HepG2 (cell line): ENCODE data around the gene CLDN9. TPM values are rescaled to one million over a fixed set of nuclear protein-coding genes. Genes with fewer than 3 reads are reported as not detected.

Experiments
- ATRX ChIP-seq: sonication (generic); formaldehyde crosslinking; IDR thresholded peaks from 2 replicates; pipeline ENCODE4 v1.4.0; 2020; ENCODE audit warnings: missing genetic modification reagents, borderline replicate concordance
- ERF ChIP-seq: IDR thresholded peaks from 2 replicates; pipeline ENCODE4 v1.6.1; 2018; ENCODE audit warnings: missing biosample characterization, missing genetic modification reagents
- FOSL2 ChIP-seq: sonication (generic); formaldehyde crosslinking; IDR thresholded peaks from 2 replicates; pipeline ENCODE4 v1.4.0; 2020; ENCODE audit warnings: missing genetic modification reagents
- JARID2 ChIP-seq: sonication (generic); formaldehyde crosslinking; IDR thresholded peaks from 2 replicates; pipeline ENCODE4 v1.8.1; 2023; ENCODE audit warnings: missing genetic modification reagents, inconsistent platforms; ENCODE audit not compliant: insufficient replicate concordance
- KLF12 ChIP-seq: sonication (generic); formaldehyde crosslinking; IDR thresholded peaks from 2 replicates; pipeline ENCODE4 v1.4.0; 2020; ENCODE audit warnings: missing genetic modification reagents, borderline replicate concordance
- MAFG ChIP-seq: sonication (generic); formaldehyde crosslinking; IDR thresholded peaks from 2 replicates; pipeline ENCODE4 v1.5.1; 2020; ENCODE audit warnings: mild to moderate bottlenecking, missing genetic modification reagents
- MED1 ChIP-seq: sonication (generic); formaldehyde crosslinking; IDR thresholded peaks from 2 replicates; pipeline ENCODE4 v1.4.0; 2020; ENCODE audit warnings: missing genetic modification reagents
- MIER3 ChIP-seq: IDR thresholded peaks from 2 replicates; pipeline ENCODE4 v1.6.1; 2016; ENCODE audit warnings: missing compliant biosample characterization, borderline replicate concordance
- MTA1 ChIP-seq: sonication (generic); formaldehyde crosslinking; IDR thresholded peaks from 2 replicates; pipeline ENCODE4 v1.4.0; 2020; ENCODE audit warnings: missing genetic modification reagents, mild to moderate bottlenecking, borderline replicate concordance
- MYPOP ChIP-seq: sonication (generic); formaldehyde crosslinking; IDR thresholded peaks from 2 replicates; pipeline ENCODE4 v1.8.1; 2023; ENCODE audit warnings: mild to moderate bottlenecking, moderate library complexity, missing genetic modification reagents
- REPIN1 ChIP-seq: sonication (generic); formaldehyde crosslinking; IDR thresholded peaks from 2 replicates; pipeline ENCODE4 v1.8.0; 2022; ENCODE audit warnings: missing genetic modification reagents, low read depth, mild to moderate bottlenecking, borderline replicate concordance
- RFXANK ChIP-seq: IDR thresholded peaks from 2 replicates; pipeline ENCODE4 v1.6.1; 2016
- RORA ChIP-seq: sonication (generic); formaldehyde crosslinking; IDR thresholded peaks from 2 replicates; pipeline ENCODE4 v1.5.0; 2020; ENCODE audit warnings: mild to moderate bottlenecking, missing genetic modification reagents, moderate library complexity
- SMC3 ChIP-seq: IDR thresholded peaks from 2 replicates; pipeline ENCODE4 v1.6.1; 2011; ENCODE audit warnings: low read length, improper control_type of control experiment
- SOX13 ChIP-seq, 3 experiments: fragments of 450-650 bp in 1 of 3; sonication (generic) in 1 of 3; formaldehyde crosslinking in 1 of 3; IDR thresholded peaks in 2 of 3; conservative IDR thresholded peaks in 1 of 3; 2 replicates each; pipeline versions ENCODE4 v1.5.0 to v1.6.1; 2016 to 2020; ENCODE audit warnings: antibody characterized with exemption in 1 of 3, mild to moderate bottlenecking in 1 of 3, missing compliant biosample characterization in 1 of 3, missing genetic modification reagents in 1 of 3, moderate library complexity in 1 of 3
- TBX2 ChIP-seq: sonication (generic); formaldehyde crosslinking; IDR thresholded peaks from 2 replicates; pipeline ENCODE4 v1.5.0; 2020; ENCODE audit warnings: missing genetic modification reagents, mild to moderate bottlenecking, borderline replicate concordance
- YY1 ChIP-seq: IDR thresholded peaks from 2 replicates; pipeline ENCODE4 v1.6.1; 2011; ENCODE audit warnings: low read length, low read depth, moderate library complexity, mild to moderate bottlenecking; ENCODE audit not compliant: insufficient read depth, insufficient replicate concordance
- ZBTB21 ChIP-seq: sonication (generic); formaldehyde crosslinking; IDR thresholded peaks from 2 replicates; pipeline ENCODE4 v1.4.0; 2020; ENCODE audit warnings: missing genetic modification reagents
- ZMAT3 ChIP-seq: sonication (generic); formaldehyde crosslinking; conservative IDR thresholded peaks from 2 replicates; pipeline ENCODE4 v1.7.0; 2021; ENCODE audit warnings: missing genetic modification reagents
- ZNF205 ChIP-seq: IDR thresholded peaks from 2 replicates; pipeline ENCODE4 v1.6.1; 2018; ENCODE audit warnings: missing biosample characterization, missing genetic modification reagents
- ZNF558 ChIP-seq: sonication (generic); formaldehyde crosslinking; IDR thresholded peaks from 2 replicates; pipeline ENCODE4 v1.9.0; 2022; ENCODE audit warnings: mild to moderate bottlenecking, missing genetic modification reagents, borderline replicate concordance
- ZNF724P ChIP-seq: sonication (generic); formaldehyde crosslinking; IDR thresholded peaks from 2 replicates; pipeline ENCODE4 v1.8.0; 2022; ENCODE audit warnings: missing genetic modification reagents, borderline replicate concordance
- ZNF766 ChIP-seq: sonication (generic); formaldehyde crosslinking; IDR thresholded peaks from 2 replicates; pipeline ENCODE4 v1.5.0; 2020; ENCODE audit warnings: missing genetic modification reagents, borderline replicate concordance
- ZNF770 ChIP-seq: sonication (generic); formaldehyde crosslinking; IDR thresholded peaks from 2 replicates; pipeline ENCODE4 v1.5.0; 2020; ENCODE audit warnings: mild to moderate bottlenecking, missing genetic modification reagents
- polyA plus RNA-seq, 8 experiments: library from polyadenylated mRNA; depleted of rRNA in 3 of 8; stranded (reverse) in 7 of 8; unstranded in 1 of 8; fragments of >200 nt; fragmentation: Illumina TruSeq in 4 of 8; extraction: Trizol in 4 of 8; gene quantifications; 2 replicates each; pipeline versions ENCODE4 v1.2.1 to v1.2.3, GENCODE V29; 2011 to 2016; ENCODE audit warnings: low read depth in 4 of 8, missing spikeins in 1 of 8, mixed read lengths in 1 of 8; ENCODE audit not compliant: insufficient read depth in 1 of 8
- total RNA-seq, 5 experiments: library from RNA; depleted of rRNA; stranded (reverse); fragments of >200 nt; fragmentation: Illumina TruSeq; extraction: Trizol; gene quantifications; 2 replicates each; pipeline ENCODE4 v1.2.3, GENCODE V29; 2016; ENCODE audit warnings: low read depth in 1 of 5
- TF ChIP-seq, protein P1 (sequence below): IDR thresholded peaks from 2 replicates; pipeline ENCODE4 v1.6.1; 2016
- TF ChIP-seq, protein P2 (sequence below): sonication (generic); formaldehyde crosslinking; IDR thresholded peaks from 2 replicates; pipeline ENCODE4 v1.5.0; 2020; ENCODE audit warnings: missing genetic modification reagents

Gene CLDN9
- total and polyA plus RNA-seq, 2 of the 13 experiments (the other 11 are each of a cell fraction or from before 2014, with no cell fraction given): 0.15 to 0.26 TPM

GRCh38 chr16:3003582-3004270 is 9.0 kb upstream of the CLDN9 start (continued):
- TF ChIP-seq YY1: peak; percentile 81
- peak; percentile 34; the same call in 1 of the 2 replicates for TF ChIP-seq ZNF770
- TF ChIP-seq MYPOP (CRISPR knock-in tag): peak; percentile 78; the same call in 1 of the 2 replicates
- 0 out of 2 replicates have a peak, but pooled peaks have one; percentile 28 for TF ChIP-seq ZNF205 (CRISPR knock-in tag)
- TF ChIP-seq, protein P1, sequence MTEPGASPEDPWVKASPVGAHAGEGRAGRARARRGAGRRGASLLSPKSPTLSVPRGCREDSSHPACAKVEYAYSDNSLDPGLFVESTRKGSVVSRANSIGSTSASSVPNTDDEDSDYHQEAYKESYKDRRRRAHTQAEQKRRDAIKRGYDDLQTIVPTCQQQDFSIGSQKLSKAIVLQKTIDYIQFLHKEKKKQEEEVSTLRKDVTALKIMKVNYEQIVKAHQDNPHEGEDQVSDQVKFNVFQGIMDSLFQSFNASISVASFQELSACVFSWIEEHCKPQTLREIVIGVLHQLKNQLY: peak; percentile 76
- no peak for TF ChIP-seq MAFG (CRISPR knock-in tag)
- TF ChIP-seq, protein P2, sequence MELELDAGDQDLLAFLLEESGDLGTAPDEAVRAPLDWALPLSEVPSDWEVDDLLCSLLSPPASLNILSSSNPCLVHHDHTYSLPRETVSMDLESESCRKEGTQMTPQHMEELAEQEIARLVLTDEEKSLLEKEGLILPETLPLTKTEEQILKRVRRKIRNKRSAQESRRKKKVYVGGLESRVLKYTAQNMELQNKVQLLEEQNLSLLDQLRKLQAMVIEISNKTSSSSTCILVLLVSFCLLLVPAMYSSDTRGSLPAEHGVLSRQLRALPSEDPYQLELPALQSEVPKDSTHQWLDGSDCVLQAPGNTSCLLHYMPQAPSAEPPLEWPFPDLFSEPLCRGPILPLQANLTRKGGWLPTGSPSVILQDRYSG: 0 out of 2 replicates have a peak, but pooled peaks have one; percentile 41
- 0 out of 2 replicates have a peak, but pooled peaks have one; percentile 61 for TF ChIP-seq MIER3
- TF ChIP-seq ZNF766 (CRISPR knock-in tag): no peak
- TF ChIP-seq SOX13 (IDR thresholded peaks at IDR 0.05): no peak
- TF ChIP-seq SOX13 (CRISPR knock-in tag; conservative IDR thresholded peaks at IDR 0.05 in 1 of 2, IDR thresholded peaks at IDR 0.05 in 1 of 2): peak in 1 of 2 experiments; percentile 45; a peak in 1 of 4 replicates
- no peak for TF ChIP-seq ZNF724P (CRISPR knock-in tag)
- TF ChIP-seq RFXANK (CRISPR knock-in tag): peak; percentile 67; the same call in 1 of the 2 replicates
- TF ChIP-seq REPIN1: peak; percentile 60; the same call in 1 of the 2 replicates
- no peak for TF ChIP-seq ZBTB21 (CRISPR knock-in tag)
- TF ChIP-seq FOSL2 (CRISPR knock-in tag): peak; percentile 63
- TF ChIP-seq MED1 (CRISPR knock-in tag): peak; percentile 68
- TF ChIP-seq SMC3: peak; percentile 3; the same call in 1 of the 2 replicates
- no peak for TF ChIP-seq JARID2 (CRISPR knock-in tag)
- no peak for TF ChIP-seq ATRX
- no peak for TF ChIP-seq MTA1 (CRISPR knock-in tag)
- no peak for TF ChIP-seq ZMAT3 (CRISPR knock-in tag)
- peak; percentile 86 for TF ChIP-seq ERF (CRISPR knock-in tag)
- TF ChIP-seq ZNF558: no peak
- no peak for TF ChIP-seq RORA (CRISPR knock-in tag)
- peak; percentile 69; the same call in 1 of the 2 replicates for TF ChIP-seq KLF12 (CRISPR knock-in tag)
- TF ChIP-seq TBX2 (CRISPR knock-in tag): peak; percentile 71
